Hematopoietic multipotent progenitor cell treated with erythropoietin and hydrocortisone succinate and interleukin-3 and kit ligand, for 4 days (in vitro differentiated cells): ENCODE data around the gene INSRR.

Experiments
- DNase-seq: peaks from one replicate; pipeline ENCODE4 v3.0.0-alpha.2; 2015

The INSRR gene

GRCh38 chr1:156822680-156823079, 36.2 kb downstream of the INSRR start:
- DNase-seq, result no peak

GRCh38 chr1:156821801-156822200, 37.1 kb downstream of the INSRR start:
- no peak for DNase-seq

- DNase-seq, result peak; percentile 94
Measured at GRCh38 chr1:156816561-156817328, 42.2 kb downstream of the INSRR start, which contains the start of gene SH2D2A. Gene SH2D2A (minus strand): TSS chr1:156816848. CDS start chr1:156816708, 140 bp downstream.

GRCh38 chr1:156815961-156816422, 42.9 kb downstream of the INSRR start:
- DNase-seq, result no peak

GRCh38 chr1:156815307-156815826, 43.5 kb downstream of the INSRR start:
- no peak for DNase-seq

GRCh38 chr1:156814571-156815260, 44.2 kb downstream of the INSRR start:
- no peak for DNase-seq

GRCh38 chr1:156813750-156814570, 45.0 kb downstream of the INSRR start:
- peak; percentile 78 for DNase-seq

- no peak for DNase-seq
Measured at GRCh38 chr1:156813298-156813697, 45.6 kb downstream of the INSRR start.

- no peak for DNase-seq
Measured at GRCh38 chr1:156812293-156812990, 46.5 kb downstream of the INSRR start.

GRCh38 chr1:156811168-156811567, 47.7 kb downstream of the INSRR start:
- no peak for DNase-seq

GRCh38 chr1:156809711-156810366, 49.1 kb downstream of the INSRR start:
- DNase-seq, result no peak

GRCh38 chr1:156809281-156809680, 49.6 kb downstream of the INSRR start:
- DNase-seq, result no peak

GRCh38 chr1:156808186-156809030, 50.5 kb downstream of the INSRR start:
- DNase-seq, result no peak

- no peak for DNase-seq
Measured at GRCh38 chr1:156807627-156808026, 51.3 kb downstream of the INSRR start.

- DNase-seq, result no peak
Measured at GRCh38 chr1:156806512-156807440, 52.1 kb downstream of the INSRR start.

- no peak for DNase-seq
Measured at GRCh38 chr1:156805766-156806511, 53.0 kb downstream of the INSRR start.

GRCh38 chr1:156804572-156805243, 54.2 kb downstream of the INSRR start:
- DNase-seq, result peak; percentile 55

GRCh38 chr1:156804026-156804425, 54.9 kb downstream of the INSRR start:
- no peak for DNase-seq
